ENCODE data around the gene CACNB2. TPM values are rescaled to one million over a fixed set of nuclear protein-coding genes. Genes with fewer than 3 reads are reported as not detected.

The CACNB2 gene
- total RNA-seq, 2 experiments from 2014 or later = not detected

- ATAC-seq (no peak), DNase-seq (no peak)
- Mint-ChIP-seq H3K27me3 (peaks cover 2% of the 10 kb centered on the region), H3K4me1 (no peaks in the 10 kb centered on the region), H3K27ac (no peak overlapping the region), H3K36me3 (ENCODE audit: low read depth) (no peaks in the 10 kb centered on the region), H3K9me3 (ENCODE audit: low read depth) (no peaks in the 10 kb centered on the region), H3K4me3 (no peak overlapping the region)
- intact Hi-C loops (cut with DNase I, micrococcal nuclease) = no loop called here
- POLR2A ChIA-PET = no interaction called here
- CTCF ChIA-PET = interaction anchor here (1.5 kb wide), 1 partner anchor 15 kb away, joined by 3 read pairs; no protein-coding TSS in a partner anchor
Observed at GRCh38 chr10:18352175-18352574, 212.0 kb downstream of the CACNB2 start.

DNA sequence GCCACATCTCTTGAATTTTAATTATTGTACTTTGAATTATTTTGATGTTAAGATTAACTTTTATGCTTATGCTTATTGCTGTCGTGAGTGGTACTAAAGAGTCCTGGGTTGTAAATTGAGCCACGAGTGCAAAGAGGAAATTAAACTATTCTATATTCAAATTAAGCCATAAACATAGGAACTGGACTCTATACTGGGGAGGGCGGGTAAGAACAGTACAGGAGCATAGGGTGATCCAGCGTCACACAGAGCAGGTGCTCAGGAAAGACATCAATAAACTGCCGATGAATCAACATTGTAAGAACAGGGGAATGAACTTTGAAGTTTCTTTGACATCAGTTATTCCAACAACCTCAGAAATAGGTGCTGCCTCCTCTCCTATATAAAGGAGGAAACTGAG, 219.6 kb downstream of the CACNB2 start:
- H3K4me1 Mint-ChIP-seq = no peaks in the 10 kb centered on the region
- ATAC-seq (no peak), DNase-seq (no peak)
- H3K36me3 Mint-ChIP-seq (ENCODE audit: low read depth) = no peaks in the 10 kb centered on the region
- no peaks in the 10 kb centered on the region for H3K9me3 Mint-ChIP-seq (ENCODE audit: low read depth)
- no peak overlapping the region for H3K27ac Mint-ChIP-seq
- no peak overlapping the region for H3K4me3 Mint-ChIP-seq
- peaks cover 4% of the 10 kb centered on the region for H3K27me3 Mint-ChIP-seq
- POLR2A ChIA-PET = no interaction called here
- intact Hi-C loops (cut with DNase I, micrococcal nuclease) = no loop called here
- CTCF ChIA-PET = no interaction called here

GRCh38 chr10:18362892-18363291, 222.7 kb downstream of the CACNB2 start:
- ATAC-seq (no peak), DNase-seq (no peak)
- intact Hi-C loops (cut with DNase I, micrococcal nuclease) = no loop called here
- no peaks in the 10 kb centered on the region for H3K4me1 Mint-ChIP-seq
- H3K27me3 Mint-ChIP-seq = peaks cover 4% of the 10 kb centered on the region
- H3K9me3 Mint-ChIP-seq (ENCODE audit: low read depth) = no peaks in the 10 kb centered on the region
- ChIA-PET CTCF (no interaction called here), POLR2A (no interaction called here)
- no peaks in the 10 kb centered on the region for H3K36me3 Mint-ChIP-seq (ENCODE audit: low read depth)
- no peak overlapping the region for H3K27ac Mint-ChIP-seq
- H3K4me3 Mint-ChIP-seq = no peak overlapping the region

- Mint-ChIP-seq H3K9me3 (ENCODE audit: low read depth) (no peaks in the 10 kb centered on the region), H3K27me3 (peaks cover 4% of the 10 kb centered on the region), H3K36me3 (ENCODE audit: low read depth) (no peaks in the 10 kb centered on the region), H3K4me3 (no peak overlapping the region), H3K4me1 (no peaks in the 10 kb centered on the region), H3K27ac (no peak overlapping the region)
- intact Hi-C loops (cut with DNase I, micrococcal nuclease) = loop anchor here in 1 of 2 experiments (5.0 kb wide), 1 partner anchor 52 kb away; no protein-coding TSS in a partner anchor
- ChIA-PET CTCF (interaction anchor here (0.7 kb wide), 1 partner anchor 539 kb away, joined by 3 read pairs; no protein-coding TSS in a partner anchor), POLR2A (no interaction called here)
- no peak for DNase-seq
- no peak for ATAC-seq
Observed at GRCh38 chr10:18364987-18365775, 225.0 kb downstream of the CACNB2 start.

GRCh38 chr10:18367840-18368239, 227.6 kb downstream of the CACNB2 start:
- Mint-ChIP-seq H3K4me3 (no peak overlapping the region), H3K36me3 (ENCODE audit: low read depth) (no peaks in the 10 kb centered on the region), H3K27ac (no peak overlapping the region), H3K9me3 (ENCODE audit: low read depth) (no peaks in the 10 kb centered on the region), H3K4me1 (no peaks in the 10 kb centered on the region), H3K27me3 (peaks cover 4% of the 10 kb centered on the region)
- CTCF ChIA-PET = interaction anchor here (0.6 kb wide), 1 partner anchor 209 kb away, joined by 3 read pairs; no protein-coding TSS in a partner anchor
- ATAC-seq (no peak), DNase-seq (no peak)
- intact Hi-C loops (cut with DNase I, micrococcal nuclease) = loop anchor here in 1 of 2 experiments (5.0 kb wide), 1 partner anchor 49 kb away; no protein-coding TSS in a partner anchor
- POLR2A ChIA-PET = interaction anchor here (0.6 kb wide), 1 partner anchor 819 kb away, joined by 6 read pairs; no protein-coding TSS in a partner anchor

- Mint-ChIP-seq H3K9me3 (ENCODE audit: low read depth) (no peaks in the 10 kb centered on the region), H3K27me3 (peaks cover 3% of the 10 kb centered on the region), H3K4me3 (no peak overlapping the region), H3K36me3 (ENCODE audit: low read depth) (no peaks in the 10 kb centered on the region), H3K4me1 (no peaks in the 10 kb centered on the region), H3K27ac (no peak overlapping the region)
- ATAC-seq = no peak
- POLR2A ChIA-PET = interaction anchor here (0.6 kb wide), 1 partner anchor 819 kb away, joined by 6 read pairs; no protein-coding TSS in a partner anchor
- DNase-seq = no peak
- intact Hi-C loops (cut with DNase I, micrococcal nuclease) = loop anchor here in 1 of 2 experiments (5.0 kb wide), 1 partner anchor 49 kb away; no protein-coding TSS in a partner anchor
- CTCF ChIA-PET = no interaction called here
Observed at GRCh38 chr10:18368273-18368672, 228.0 kb downstream of the CACNB2 start.

GRCh38 chr10:18368682-18369081, 228.5 kb downstream of the CACNB2 start:
- H3K27ac Mint-ChIP-seq = no peak overlapping the region
- CTCF ChIA-PET = no interaction called here
- H3K36me3 Mint-ChIP-seq (ENCODE audit: low read depth) = no peaks in the 10 kb centered on the region
- no peak for ATAC-seq
- intact Hi-C loops (cut with DNase I, micrococcal nuclease) = loop anchor here in 1 of 2 experiments (5.0 kb wide), 1 partner anchor 49 kb away; no protein-coding TSS in a partner anchor
- peaks cover 2% of the 10 kb centered on the region for H3K27me3 Mint-ChIP-seq
- no peak for DNase-seq
- POLR2A ChIA-PET = no interaction called here
- no peaks in the 10 kb centered on the region for H3K4me1 Mint-ChIP-seq
- H3K9me3 Mint-ChIP-seq (ENCODE audit: low read depth) = no peaks in the 10 kb centered on the region
- H3K4me3 Mint-ChIP-seq = no peak overlapping the region

GRCh38 chr10:18369859-18370473, 229.7 kb downstream of the CACNB2 start:
- CTCF ChIA-PET = interaction anchor here (0.7 kb wide), 1 partner anchor 784 kb away, joined by 3 read pairs; no protein-coding TSS in a partner anchor
- H3K36me3 Mint-ChIP-seq (ENCODE audit: low read depth) = no peaks in the 10 kb centered on the region
- no peak overlapping the region for H3K27ac Mint-ChIP-seq
- no peak overlapping the region for H3K4me3 Mint-ChIP-seq
- POLR2A ChIA-PET = no interaction called here
- ATAC-seq (no peak), DNase-seq (no peak)
- no peaks in the 10 kb centered on the region for H3K9me3 Mint-ChIP-seq (ENCODE audit: low read depth)
- intact Hi-C loops (cut with DNase I, micrococcal nuclease) = loop anchor here in 1 of 2 experiments (5.0 kb wide), 1 partner anchor 47 kb away; no protein-coding TSS in a partner anchor
- H3K27me3 Mint-ChIP-seq = no peaks in the 10 kb centered on the region
- no peaks in the 10 kb centered on the region for H3K4me1 Mint-ChIP-seq

- intact Hi-C loops (cut with DNase I, micrococcal nuclease) = no loop called here
- Mint-ChIP-seq H3K36me3 (ENCODE audit: low read depth) (no peaks in the 10 kb centered on the region), H3K9me3 (ENCODE audit: low read depth) (no peaks in the 10 kb centered on the region), H3K4me3 (no peak overlapping the region), H3K4me1 (no peaks in the 10 kb centered on the region), H3K27me3 (no peaks in the 10 kb centered on the region), H3K27ac (no peak overlapping the region)
- ATAC-seq = no peak
- POLR2A ChIA-PET = no interaction called here
- CTCF ChIA-PET = no interaction called here
- DNase-seq = no peak
Observed at GRCh38 chr10:18376650-18377049, 236.4 kb downstream of the CACNB2 start.

DNA sequence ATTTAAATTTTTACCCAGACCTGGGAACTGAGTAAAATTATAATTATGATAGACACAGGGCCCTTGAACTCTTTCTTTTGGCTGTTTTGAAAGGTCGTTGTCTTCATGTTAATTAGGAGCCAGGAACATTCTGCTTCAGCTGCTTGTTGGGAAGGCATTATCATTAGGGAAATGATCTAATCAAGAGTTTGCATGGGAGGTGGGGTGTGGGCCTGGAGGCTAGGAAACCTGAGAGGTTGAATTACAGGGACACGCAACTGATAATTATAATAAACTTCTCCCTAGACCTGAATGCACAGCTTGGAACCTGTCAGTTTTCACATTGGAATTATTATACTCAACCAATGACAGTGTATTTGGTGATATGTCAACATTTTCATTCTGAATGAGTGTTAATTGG, 237.7 kb downstream of the CACNB2 start:
- ChIA-PET POLR2A (no interaction called here), CTCF (interaction anchor here (0.5 kb wide), 1 partner anchor 740 kb away, joined by 3 read pairs; no protein-coding TSS in a partner anchor)
- no peak overlapping the region for H3K4me3 Mint-ChIP-seq
- DNase-seq = no peak
- H3K9me3 Mint-ChIP-seq (ENCODE audit: low read depth) = no peaks in the 10 kb centered on the region
- no peak for ATAC-seq
- intact Hi-C loops (cut with DNase I, micrococcal nuclease) = no loop called here
- no peaks in the 10 kb centered on the region for H3K36me3 Mint-ChIP-seq (ENCODE audit: low read depth)
- no peaks in the 10 kb centered on the region for H3K4me1 Mint-ChIP-seq
- no peak overlapping the region for H3K27ac Mint-ChIP-seq
- no peaks in the 10 kb centered on the region for H3K27me3 Mint-ChIP-seq

DNA sequence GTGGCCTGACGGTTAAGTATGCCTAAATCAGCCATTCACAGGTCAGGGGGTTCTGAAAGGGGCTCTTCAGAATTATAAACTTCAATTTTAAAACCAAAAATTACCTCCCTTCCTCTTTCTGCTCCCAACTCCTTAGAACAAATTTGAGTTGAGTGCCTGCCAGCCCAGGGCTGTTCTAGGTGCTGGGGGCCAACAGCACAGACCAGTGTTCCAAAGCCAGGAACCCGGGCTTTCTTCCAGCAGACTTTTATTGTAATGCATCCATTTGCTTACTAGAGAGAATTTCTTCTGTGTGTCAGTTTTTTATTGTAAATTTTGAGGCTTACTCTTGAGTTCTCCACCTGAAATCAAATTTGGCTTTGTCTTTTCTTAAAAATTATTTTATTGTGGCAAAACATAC, 238.5 kb downstream of the CACNB2 start:
- DNase-seq (no peak), ATAC-seq (no peak)
- H3K9me3 Mint-ChIP-seq (ENCODE audit: low read depth) = no peaks in the 10 kb centered on the region
- no peaks in the 10 kb centered on the region for H3K4me1 Mint-ChIP-seq
- no peak overlapping the region for H3K4me3 Mint-ChIP-seq
- no peaks in the 10 kb centered on the region for H3K27me3 Mint-ChIP-seq
- no peaks in the 10 kb centered on the region for H3K36me3 Mint-ChIP-seq (ENCODE audit: low read depth)
- intact Hi-C loops (cut with DNase I, micrococcal nuclease) = no loop called here
- ChIA-PET POLR2A (no interaction called here), CTCF (no interaction called here)
- no peak overlapping the region for H3K27ac Mint-ChIP-seq

GRCh38 chr10:18381679-18382078, 241.5 kb downstream of the CACNB2 start:
- ATAC-seq = no peak
- Mint-ChIP-seq H3K9me3 (ENCODE audit: low read depth) (no peaks in the 10 kb centered on the region), H3K4me1 (no peaks in the 10 kb centered on the region), H3K4me3 (no peak overlapping the region), H3K36me3 (ENCODE audit: low read depth) (no peaks in the 10 kb centered on the region), H3K27me3 (no peaks in the 10 kb centered on the region), H3K27ac (no peak overlapping the region)
- ChIA-PET CTCF (no interaction called here), POLR2A (no interaction called here)
- intact Hi-C loops (cut with DNase I, micrococcal nuclease) = no loop called here
- DNase-seq = no peak

Measured in activated CD4-positive, alpha-beta T cell treated with anti-CD3 and anti-CD28 coated beads for 36 hours (primary cell).